RWPE1 (cell line): Measurements from ENCODE around the gene EXOC3L2.

Experiments
- CTCF ChIA-PET: fragments of 350-600 bp; sonication (Branson Sonifier 250); formaldehyde crosslinking; extraction: SDS; loops from one replicate; lab custom pipeline; 2021; lab: Yijun Ruan, JAX
- POLR2A ChIA-PET: fragments of 400-600 bp; formaldehyde crosslinking; extraction: SDS; loops from one replicate; lab custom pipeline; 2020; ENCODE audit warnings: antibody characterized with exemption; ENCODE audit not compliant: low non-redundant PET; lab: Yijun Ruan, JAX
- DNase-seq: peaks from one replicate; pipeline ENCODE4 v3.0.0; 2012; ENCODE audit warnings: low spot score
- H3K27ac ChIP-seq: fragments of 450-650 bp; 2 replicates; pipeline ENCODE4 v1.5.1; 2017
- TF ChIP-seq, protein P1 (sequence below): fragments of 450-650 bp; conservative IDR thresholded peaks from 2 replicates; pipeline ENCODE4 v1.5.1; 2017; ENCODE audit warnings: low read depth, mild to moderate bottlenecking

Gene EXOC3L2

DNA sequence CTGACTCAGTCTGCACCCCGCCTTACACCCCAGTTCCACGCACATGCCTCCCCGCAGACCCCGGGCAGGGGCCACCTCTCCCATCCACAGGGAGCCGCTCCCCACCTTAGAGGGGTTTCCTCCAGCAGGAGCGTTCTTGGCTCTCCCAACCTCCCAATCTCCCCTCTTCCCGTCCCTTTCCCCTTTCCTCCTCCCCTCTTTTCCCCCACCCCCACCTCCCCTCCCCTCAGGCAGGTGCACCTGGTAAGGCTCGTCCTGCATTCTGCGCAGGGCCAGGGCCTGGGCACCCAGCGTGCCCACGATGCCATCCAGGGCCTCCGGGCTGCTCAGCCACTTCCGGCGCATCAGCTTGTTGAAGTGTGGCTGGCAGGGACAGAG is 27.3 kb downstream of the EXOC3L2 start:
- no peak overlapping the region for H3K27ac ChIP-seq
- POLR2A ChIA-PET: no interaction called here
- no peak for DNase-seq
- CTCF ChIA-PET: no interaction called here
- TF ChIP-seq, protein P1, sequence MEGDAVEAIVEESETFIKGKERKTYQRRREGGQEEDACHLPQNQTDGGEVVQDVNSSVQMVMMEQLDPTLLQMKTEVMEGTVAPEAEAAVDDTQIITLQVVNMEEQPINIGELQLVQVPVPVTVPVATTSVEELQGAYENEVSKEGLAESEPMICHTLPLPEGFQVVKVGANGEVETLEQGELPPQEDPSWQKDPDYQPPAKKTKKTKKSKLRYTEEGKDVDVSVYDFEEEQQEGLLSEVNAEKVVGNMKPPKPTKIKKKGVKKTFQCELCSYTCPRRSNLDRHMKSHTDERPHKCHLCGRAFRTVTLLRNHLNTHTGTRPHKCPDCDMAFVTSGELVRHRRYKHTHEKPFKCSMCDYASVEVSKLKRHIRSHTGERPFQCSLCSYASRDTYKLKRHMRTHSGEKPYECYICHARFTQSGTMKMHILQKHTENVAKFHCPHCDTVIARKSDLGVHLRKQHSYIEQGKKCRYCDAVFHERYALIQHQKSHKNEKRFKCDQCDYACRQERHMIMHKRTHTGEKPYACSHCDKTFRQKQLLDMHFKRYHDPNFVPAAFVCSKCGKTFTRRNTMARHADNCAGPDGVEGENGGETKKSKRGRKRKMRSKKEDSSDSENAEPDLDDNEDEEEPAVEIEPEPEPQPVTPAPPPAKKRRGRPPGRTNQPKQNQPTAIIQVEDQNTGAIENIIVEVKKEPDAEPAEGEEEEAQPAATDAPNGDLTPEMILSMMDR: no peak

DNA sequence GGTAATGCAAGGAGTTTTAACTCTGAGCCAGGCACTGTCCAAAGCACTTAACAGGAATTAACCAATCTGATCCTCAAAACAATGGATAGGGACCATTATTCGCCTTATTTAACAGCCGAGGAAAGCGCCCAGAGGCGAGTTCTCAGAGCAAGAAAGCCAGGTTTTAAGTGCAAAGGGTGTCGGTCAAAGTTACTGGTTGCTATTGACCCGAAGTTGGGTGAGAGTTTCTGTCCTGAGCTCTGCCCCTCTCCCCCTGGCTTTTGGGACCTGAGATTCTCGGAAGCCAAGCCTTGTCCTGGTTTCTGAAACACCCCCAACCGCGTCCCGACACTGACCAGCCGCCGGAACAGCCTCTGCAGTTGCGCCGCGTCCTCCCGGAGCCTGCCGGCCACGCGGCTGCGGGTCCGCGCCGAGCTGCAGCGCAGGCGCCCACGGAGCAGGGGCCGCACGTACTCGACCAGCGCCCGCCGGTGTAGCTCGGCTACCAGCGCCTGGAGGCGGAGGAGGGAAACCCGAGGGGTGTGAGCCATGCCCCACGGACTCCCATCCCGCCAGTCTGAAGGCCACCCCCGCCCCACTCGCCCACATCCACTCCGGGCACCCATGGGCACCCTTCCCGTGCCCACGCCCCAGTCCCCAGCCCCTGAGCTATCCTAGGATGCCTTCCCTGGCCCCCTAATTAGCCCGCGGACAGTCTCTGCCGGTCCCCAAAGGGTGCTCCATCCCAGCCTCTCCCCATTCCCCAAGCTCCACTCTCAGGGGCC is 27.8 kb downstream of the EXOC3L2 start:
- H3K27ac ChIP-seq: no peak overlapping the region
- CTCF ChIA-PET: interaction anchor here (0.8 kb wide), 1 partner anchor 17 kb away, joined by 4 read pairs; no protein-coding TSS in a partner anchor
- POLR2A ChIA-PET: no interaction called here
- TF ChIP-seq, protein P1: no peak
- DNase-seq: no peak

DNA sequence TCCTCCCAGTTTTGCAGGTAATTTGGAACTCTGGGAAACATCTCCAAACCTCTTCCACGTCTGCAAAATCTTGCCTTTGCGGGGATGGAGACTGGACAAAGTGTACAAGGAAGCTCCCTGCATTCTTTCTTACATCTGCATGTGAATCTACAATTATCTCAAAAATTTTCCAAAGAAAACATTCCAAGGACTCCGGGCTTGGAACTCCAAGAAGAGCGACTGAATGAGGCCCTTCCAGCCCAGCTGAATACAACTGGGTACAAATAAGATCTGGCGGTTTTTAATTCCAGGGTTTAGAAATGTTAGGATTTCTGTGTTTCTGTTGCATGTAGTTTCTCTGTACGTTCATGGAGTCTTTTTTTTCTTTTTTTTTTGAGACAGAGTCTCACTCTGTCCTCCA is 28.5 kb downstream of the EXOC3L2 start:
- TF ChIP-seq, protein P1: no peak
- DNase-seq: no peak
- ChIA-PET CTCF (interaction anchor here (0.8 kb wide), 1 partner anchor 16 kb away, joined by 4 read pairs; no protein-coding TSS in a partner anchor), POLR2A (no interaction called here)
- no peak overlapping the region for H3K27ac ChIP-seq

DNA sequence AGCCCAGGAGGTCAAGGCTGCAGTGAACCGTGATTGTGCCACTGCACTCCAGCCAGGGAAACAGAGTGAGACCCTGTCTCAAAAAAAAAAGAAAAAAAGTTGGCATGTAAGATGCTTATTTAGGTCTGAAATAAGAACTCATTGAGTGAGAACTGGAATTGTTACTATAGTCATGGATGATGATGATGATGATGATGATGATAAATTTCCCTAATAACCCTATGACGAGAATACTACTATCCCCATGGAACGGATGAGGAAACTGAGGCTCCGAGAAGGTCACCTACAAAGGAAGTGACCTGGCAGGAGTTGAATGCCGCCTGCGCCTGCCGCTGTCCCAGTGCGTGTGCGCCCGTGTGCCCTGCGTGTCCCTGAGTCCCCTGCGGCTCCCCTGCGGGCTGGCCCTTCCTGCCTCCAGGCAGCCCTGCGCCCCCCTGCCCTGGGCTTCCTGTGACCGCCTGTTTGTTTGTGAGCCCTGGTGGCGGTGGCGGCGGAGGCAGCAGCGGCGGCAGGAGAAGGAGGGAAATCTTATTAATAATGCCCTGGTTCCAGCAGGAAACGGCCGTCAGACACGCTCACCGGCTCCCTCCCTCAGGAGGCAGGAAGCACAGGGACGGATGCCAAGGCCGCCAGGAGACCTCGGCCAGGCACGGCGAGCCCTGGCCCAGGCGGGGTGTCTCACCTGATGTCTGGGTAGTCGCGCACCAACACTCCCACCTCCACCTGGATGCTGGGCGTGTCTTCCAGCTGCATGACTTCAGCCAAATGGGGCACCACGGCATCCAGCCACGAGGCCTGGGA is 29.6 kb downstream of the EXOC3L2 start:
- no peak for DNase-seq
- POLR2A ChIA-PET: no interaction called here
- H3K27ac ChIP-seq: peak overlapping the region; percentile 33
- TF ChIP-seq, protein P1: no peak
- CTCF ChIA-PET: interaction anchor here (0.6 kb wide), 1 partner anchor 24 kb away, joined by 3 read pairs; no protein-coding TSS in a partner anchor

DNA sequence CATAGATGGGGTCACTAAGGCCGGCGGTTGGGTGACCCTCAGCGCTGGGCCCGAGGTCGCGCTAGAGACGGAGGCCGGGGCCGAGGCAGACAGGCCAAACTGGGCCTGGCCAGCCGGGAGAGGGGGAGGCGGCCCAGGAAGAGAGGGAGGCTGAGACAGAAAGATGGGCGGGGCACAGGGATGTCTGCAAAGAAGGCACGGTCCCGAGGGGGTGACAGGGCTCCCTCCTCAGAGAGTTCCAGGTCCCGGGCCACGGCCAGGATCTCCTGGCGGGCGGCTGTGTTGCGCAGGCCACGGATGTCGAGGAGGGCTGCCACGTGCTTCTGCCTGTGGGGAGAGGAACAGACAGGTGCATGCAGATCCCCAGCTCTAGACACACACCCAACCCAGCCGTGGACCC is 32.2 kb downstream of the EXOC3L2 start:
- ChIA-PET POLR2A (no interaction called here), CTCF (no interaction called here)
- DNase-seq: no peak
- TF ChIP-seq, protein P1: no peak
- H3K27ac ChIP-seq: peak overlapping the region; percentile 17; the same call in 1 of the 2 replicates

DNA sequence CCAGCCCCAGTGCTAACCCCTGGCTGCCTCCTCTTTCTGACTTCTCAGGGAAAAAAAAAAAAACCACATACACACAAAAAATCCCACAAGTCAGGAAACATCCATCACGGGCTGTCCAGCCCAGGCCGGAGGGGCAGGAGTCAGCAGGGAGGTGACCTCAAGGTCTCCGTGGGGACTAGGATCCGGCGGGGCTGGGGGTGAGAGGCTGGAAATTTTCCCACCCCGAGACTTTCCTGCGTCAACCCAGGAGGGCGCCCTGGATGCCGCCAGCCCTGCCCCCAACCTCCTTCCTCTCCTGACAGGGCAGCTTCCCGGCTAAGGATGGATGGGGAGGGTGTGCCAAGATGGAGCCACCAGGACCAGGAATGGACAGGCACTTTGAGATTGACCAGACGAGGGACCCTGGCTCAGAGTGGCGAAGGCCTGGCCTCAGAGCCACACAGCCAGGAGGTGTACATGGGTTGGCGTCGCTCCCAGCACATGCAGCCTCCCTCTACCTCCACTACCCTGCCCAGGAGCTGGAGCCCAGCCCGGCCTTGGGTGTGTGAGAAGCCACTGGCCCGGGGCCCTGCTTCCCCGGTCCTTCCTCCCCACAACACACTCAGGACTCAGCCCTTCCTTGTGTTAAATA is 33.3 kb downstream of the EXOC3L2 start:
- H3K27ac ChIP-seq: peak overlapping the region; percentile 43
- TF ChIP-seq, protein P1: no peak
- ChIA-PET POLR2A (no interaction called here), CTCF (interaction anchor here (0.6 kb wide), 1 partner anchor 75 kb away, joined by 6 read pairs; no protein-coding TSS in a partner anchor)
- no peak for DNase-seq
